ENCODE data around the gene CKAP2.

The CKAP2 gene

DNA sequence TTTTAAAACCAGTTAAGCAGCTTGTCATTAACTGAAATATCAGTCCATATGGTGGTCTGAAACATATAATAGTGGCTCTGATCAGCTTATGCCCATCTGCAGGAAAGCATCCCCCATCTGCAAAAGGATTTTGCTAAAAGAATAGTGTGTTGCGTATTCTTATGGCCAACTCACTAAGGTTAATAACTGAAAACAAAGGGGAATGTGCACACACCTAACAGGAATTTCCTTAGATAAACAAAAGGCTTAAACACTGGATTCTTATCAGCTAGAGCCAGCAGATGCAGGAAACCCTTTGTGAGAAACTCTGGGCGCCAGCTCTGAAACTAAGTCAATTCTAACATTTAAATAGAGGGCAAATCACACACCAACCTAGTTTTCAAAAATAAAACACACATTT lies 27.0 kb upstream of the CKAP2 start:
- Mint-ChIP-seq H3K27me3 (no peaks in the 10 kb centered on the region), H3K36me3 (ENCODE audit: insufficient read depth) (peaks cover 48% of the 10 kb centered on the region), H3K4me3 (no peak overlapping the region), H3K27ac (ENCODE audit: low read depth) (no peak overlapping the region), H3K4me1 (no peaks in the 10 kb centered on the region), H3K9me3 (no peaks in the 10 kb centered on the region)
- no peak for DNase-seq (ENCODE audit: low spot score in 2 of 2)
- no peak for ATAC-seq (replicated peaks; ENCODE audit: extremely low read depth, poor library complexity, severe bottlenecking)

DNA sequence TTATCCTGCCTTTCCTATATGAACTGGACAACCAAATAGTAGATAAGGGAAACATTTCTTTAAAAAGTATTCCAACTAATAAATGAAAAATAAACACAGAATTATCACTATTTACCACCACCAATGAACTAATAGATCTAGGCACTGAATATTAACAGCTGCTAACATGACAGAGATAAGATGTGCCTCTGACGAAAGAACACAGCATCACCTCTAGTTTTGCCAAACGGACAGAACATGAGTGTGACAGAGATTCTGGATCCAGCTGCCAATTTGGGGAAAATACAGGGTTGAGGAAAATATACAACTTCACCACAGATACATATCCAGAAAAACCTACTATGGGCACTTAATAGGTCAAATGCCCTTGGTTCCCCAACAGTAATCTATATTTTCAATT lies 22.8 kb upstream of the CKAP2 start:
- H3K36me3 Mint-ChIP-seq (ENCODE audit: insufficient read depth) = peaks cover 63% of the 10 kb centered on the region

GRCh38 chr13:52446265-52446664 lies 9.0 kb upstream of the CKAP2 start:
- peaks cover 40% of the 10 kb centered on the region for H3K4me1 Mint-ChIP-seq
- peaks cover 19% of the 10 kb centered on the region for H3K36me3 Mint-ChIP-seq (ENCODE audit: insufficient read depth)
- H3K4me3 Mint-ChIP-seq = no peak overlapping the region
- ATAC-seq (replicated peaks; ENCODE audit: extremely low read depth, poor library complexity, severe bottlenecking) = no peak
- no peak for DNase-seq (ENCODE audit: low spot score in 2 of 2)
- H3K27me3 Mint-ChIP-seq = no peaks in the 10 kb centered on the region
- H3K9me3 Mint-ChIP-seq = no peaks in the 10 kb centered on the region
- no peak overlapping the region for H3K27ac Mint-ChIP-seq (ENCODE audit: low read depth)

More for the DNA sequence above, 22.8 kb upstream of the CKAP2 start:
- Mint-ChIP-seq H3K27me3 (no peaks in the 10 kb centered on the region), H3K9me3 (no peaks in the 10 kb centered on the region), H3K4me3 (no peak overlapping the region), H3K27ac (ENCODE audit: low read depth) (no peak overlapping the region), H3K4me1 (peaks cover 6% of the 10 kb centered on the region)
- ATAC-seq (replicated peaks; ENCODE audit: extremely low read depth, poor library complexity, severe bottlenecking) (no peak), DNase-seq (ENCODE audit: low spot score in 2 of 2) (no peak)

- Mint-ChIP-seq H3K4me3 (peak overlapping the region; percentile 88), H3K27me3 (no peaks in the 10 kb centered on the region), H3K4me1 (peaks cover 38% of the 10 kb centered on the region), H3K36me3 (ENCODE audit: insufficient read depth) (peaks cover 19% of the 10 kb centered on the region), H3K27ac (ENCODE audit: low read depth) (no peak overlapping the region), H3K9me3 (no peaks in the 10 kb centered on the region)
- no peak for DNase-seq (ENCODE audit: low spot score in 2 of 2)
- no peak for ATAC-seq (replicated peaks; ENCODE audit: extremely low read depth, poor library complexity, severe bottlenecking)
Measured at GRCh38 chr13:52447354-52447753, 7.9 kb upstream of the CKAP2 start.

DNA sequence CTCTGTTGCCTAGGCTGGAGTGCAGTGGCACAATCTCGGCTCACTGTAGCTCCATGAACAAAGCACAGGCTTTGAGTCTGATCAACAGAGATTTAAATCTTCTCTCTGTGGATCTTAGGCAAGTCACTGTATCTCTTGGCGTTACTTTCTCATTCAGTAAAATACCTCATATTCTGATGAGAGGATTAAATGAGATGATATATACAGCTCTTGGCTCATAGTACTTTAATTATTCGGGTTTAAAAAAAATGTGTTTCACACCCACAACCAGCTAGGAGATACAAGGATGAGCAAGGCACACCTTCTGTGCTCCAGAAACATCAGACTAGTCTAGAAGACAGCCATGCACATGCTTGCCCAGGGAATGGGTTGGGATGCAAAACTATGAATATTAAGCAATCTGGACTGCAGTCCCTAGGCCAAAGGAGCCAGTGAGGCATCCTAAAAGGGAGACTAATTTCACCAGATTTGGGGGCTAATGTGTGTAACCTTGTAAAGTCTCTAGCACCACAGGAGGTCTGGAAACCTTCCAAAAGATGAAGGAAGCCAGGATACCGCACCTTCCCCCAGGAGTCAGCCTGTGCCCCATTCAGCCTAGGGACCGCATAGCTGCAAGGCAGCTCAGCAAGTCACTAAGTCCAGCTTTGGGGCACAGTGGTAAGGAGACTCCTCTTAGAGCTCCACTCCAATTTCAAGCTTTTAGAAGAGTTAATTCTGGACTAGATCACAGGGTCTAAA lies 7.3 kb upstream of the CKAP2 start:
- Mint-ChIP-seq H3K27ac (ENCODE audit: low read depth) (peak overlapping the region; percentile 94), H3K27me3 (no peaks in the 10 kb centered on the region), H3K9me3 (no peaks in the 10 kb centered on the region), H3K4me1 (peaks cover 32% of the 10 kb centered on the region), H3K36me3 (ENCODE audit: insufficient read depth) (peaks cover 19% of the 10 kb centered on the region), H3K4me3 (peak overlapping the region; percentile 88)
- no peak for ATAC-seq (replicated peaks; ENCODE audit: extremely low read depth, poor library complexity, severe bottlenecking)
- DNase-seq (ENCODE audit: low spot score in 2 of 2) = no peak

GRCh38 chr13:52449331-52450011 lies 5.8 kb upstream of the CKAP2 start:
- Mint-ChIP-seq H3K4me1 (peaks cover 34% of the 10 kb centered on the region), H3K27ac (ENCODE audit: low read depth) (peak overlapping the region; percentile 94), H3K4me3 (peak overlapping the region; percentile 88), H3K27me3 (no peaks in the 10 kb centered on the region), H3K9me3 (no peaks in the 10 kb centered on the region), H3K36me3 (ENCODE audit: insufficient read depth) (peaks cover 20% of the 10 kb centered on the region)
- DNase-seq (ENCODE audit: low spot score in 2 of 2) (no peak), ATAC-seq (replicated peaks; ENCODE audit: extremely low read depth, poor library complexity, severe bottlenecking) (peak; percentile 1)

GRCh38 chr13:52450012-52450792 lies 5.1 kb upstream of the CKAP2 start, which contains the start of gene VPS36:
Gene VPS36, minus strand, starts transcription at chr13:52450634. Its CDS starts 40 bp downstream, at chr13:52450594.
- peaks cover 41% of the 10 kb centered on the region for H3K4me1 Mint-ChIP-seq
- peak; percentile 91 to 95 for DNase-seq (ENCODE audit: low spot score in 2 of 2)
- peak within 1 kb of the TSS; percentile 94 for H3K27ac Mint-ChIP-seq (ENCODE audit: low read depth)
- H3K36me3 Mint-ChIP-seq (ENCODE audit: insufficient read depth) = peaks cover 24% of the 10 kb centered on the region
- H3K4me3 Mint-ChIP-seq = peak within 1 kb of the TSS; percentile 88
- ATAC-seq (replicated peaks; ENCODE audit: extremely low read depth, poor library complexity, severe bottlenecking) = peak; percentile 55
- no peaks in the 10 kb centered on the region for H3K9me3 Mint-ChIP-seq
- no peaks in the 10 kb centered on the region for H3K27me3 Mint-ChIP-seq

- peaks cover 42% of the 10 kb centered on the region for H3K4me1 Mint-ChIP-seq
- H3K4me3 Mint-ChIP-seq = peak overlapping the region; percentile 88
- peaks cover 27% of the 10 kb centered on the region for H3K36me3 Mint-ChIP-seq (ENCODE audit: insufficient read depth)
- no peaks in the 10 kb centered on the region for H3K9me3 Mint-ChIP-seq
- no peak for DNase-seq (ENCODE audit: low spot score in 2 of 2)
- no peak for ATAC-seq (replicated peaks; ENCODE audit: extremely low read depth, poor library complexity, severe bottlenecking)
- no peaks in the 10 kb centered on the region for H3K27me3 Mint-ChIP-seq
- H3K27ac Mint-ChIP-seq (ENCODE audit: low read depth) = peak overlapping the region; percentile 94
Measured at GRCh38 chr13:52450793-52451116, 4.5 kb upstream of the CKAP2 start.

DNA sequence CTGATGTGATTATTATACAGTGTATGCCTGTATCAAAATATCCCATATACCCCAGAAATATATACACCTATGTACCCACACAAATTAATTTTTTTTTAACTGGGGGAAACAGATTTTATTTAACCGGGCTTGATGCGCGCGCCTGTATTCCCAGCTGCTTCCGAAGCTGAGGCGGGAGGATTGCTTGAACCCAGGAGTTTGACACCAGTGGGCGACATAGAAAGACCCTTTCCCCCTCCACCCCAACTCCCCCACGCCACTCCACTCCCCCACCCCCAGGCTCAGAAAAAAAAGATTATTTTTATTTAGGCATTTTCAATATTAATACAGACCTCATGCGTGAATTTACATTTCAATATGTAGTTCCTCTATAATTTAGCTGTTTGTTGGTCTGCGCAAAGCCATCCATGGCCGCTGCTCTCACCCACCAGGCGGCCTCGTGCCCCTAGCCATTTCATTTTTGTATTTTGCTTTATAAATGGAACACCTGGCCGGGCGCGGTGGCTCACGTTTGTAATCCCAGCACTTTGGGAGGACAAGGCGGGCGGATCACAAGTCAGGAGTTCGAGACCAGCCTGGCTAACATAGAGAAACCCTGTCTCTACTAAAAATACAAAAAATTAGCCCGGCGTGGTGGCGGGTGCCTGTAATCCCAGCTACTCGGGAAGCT lies 4.0 kb upstream of the CKAP2 start:
- H3K27me3 Mint-ChIP-seq = no peaks in the 10 kb centered on the region
- H3K4me3 Mint-ChIP-seq = peak overlapping the region; percentile 88
- H3K9me3 Mint-ChIP-seq = no peaks in the 10 kb centered on the region
- H3K36me3 Mint-ChIP-seq (ENCODE audit: insufficient read depth) = peaks cover 28% of the 10 kb centered on the region
- H3K4me1 Mint-ChIP-seq = peaks cover 47% of the 10 kb centered on the region
- H3K27ac Mint-ChIP-seq (ENCODE audit: low read depth) = peak overlapping the region; percentile 94
- ATAC-seq (replicated peaks; ENCODE audit: extremely low read depth, poor library complexity, severe bottlenecking) (no peak), DNase-seq (ENCODE audit: low spot score in 2 of 2) (no peak)

GRCh38 chr13:52452470-52452869 lies 2.8 kb upstream of the CKAP2 start:
- peaks cover 45% of the 10 kb centered on the region for H3K4me1 Mint-ChIP-seq
- H3K4me3 Mint-ChIP-seq = no peak overlapping the region
- ATAC-seq (replicated peaks; ENCODE audit: extremely low read depth, poor library complexity, severe bottlenecking) (no peak), DNase-seq (ENCODE audit: low spot score in 2 of 2) (no peak)
- no peaks in the 10 kb centered on the region for H3K9me3 Mint-ChIP-seq
- no peaks in the 10 kb centered on the region for H3K27me3 Mint-ChIP-seq
- H3K27ac Mint-ChIP-seq (ENCODE audit: low read depth) = no peak overlapping the region
- H3K36me3 Mint-ChIP-seq (ENCODE audit: insufficient read depth) = peaks cover 32% of the 10 kb centered on the region

- peak in 1 of 2 donors; percentile 18 for DNase-seq (ENCODE audit: low spot score in 2 of 2)
- no peaks in the 10 kb centered on the region for H3K9me3 Mint-ChIP-seq
- H3K27ac Mint-ChIP-seq (ENCODE audit: low read depth) = peak overlapping the region; percentile 99
- peaks cover 27% of the 10 kb centered on the region for H3K4me1 Mint-ChIP-seq
- no peaks in the 10 kb centered on the region for H3K27me3 Mint-ChIP-seq
- H3K36me3 Mint-ChIP-seq (ENCODE audit: insufficient read depth) = peaks cover 34% of the 10 kb centered on the region
- H3K4me3 Mint-ChIP-seq = peak overlapping the region; percentile 95
- ATAC-seq (replicated peaks; ENCODE audit: extremely low read depth, poor library complexity, severe bottlenecking) = peak; percentile 15
Measured at GRCh38 chr13:52454459-52454819, 839 bp upstream of the CKAP2 start.

GRCh38 chr13:52455677-52456041 lies 381 bp downstream of the CKAP2 start:
- ATAC-seq (replicated peaks; ENCODE audit: extremely low read depth, poor library complexity, severe bottlenecking) (peak; percentile 12), DNase-seq (ENCODE audit: low spot score in 2 of 2) (peak; percentile 41 to 44)
- Mint-ChIP-seq H3K27me3 (no peaks in the 10 kb centered on the region), H3K36me3 (ENCODE audit: insufficient read depth) (peaks cover 28% of the 10 kb centered on the region), H3K9me3 (no peaks in the 10 kb centered on the region), H3K4me1 (peaks cover 24% of the 10 kb centered on the region), H3K27ac (ENCODE audit: low read depth) (peak overlapping the region; percentile 99), H3K4me3 (peak overlapping the region; percentile 95)
